Breast epithelium (tissue), 4 donors: ENCODE results near the gene ELOVL6. TPM values are rescaled to one million over a fixed set of nuclear protein-coding genes. Genes with fewer than 3 reads are reported as not detected.

ENCODE experiments used
- DNase-seq, 2 donors: peaks; one replicate each; pipeline ENCODE4 v3.0.0-alpha.2; 2019; ENCODE audit warnings: low spot score in 2 of 2
- H3K27ac ChIP-seq, 2 donors: fragments of 200-600 bp; sonication (generic) in 1 of 2; one replicate each; pipeline ENCODE4 v1.5.1; 2016 to 2019; ENCODE audit warnings: mild to moderate bottlenecking in 1 of 2
- H3K27me3 ChIP-seq, 2 donors: fragments of 200-600 bp; sonication (generic) in 1 of 2; one replicate each; pipeline versions ENCODE4 v1.5.1 to v1.6.0; 2017 to 2019; ENCODE audit warnings: control low read depth in 1 of 2, mild to moderate bottlenecking in 1 of 2
- H3K36me3 ChIP-seq: fragments of 200-600 bp; one replicate; pipeline ENCODE4 v1.5.1; 2019
- H3K4me1 ChIP-seq, 2 donors: fragments of 200-600 bp; sonication (generic); one replicate each; pipeline ENCODE4 v1.5.1; 2016 to 2019; ENCODE audit warnings: control low read depth in 1 of 2
- H3K4me3 ChIP-seq, 3 donors: fragments of 200-600 bp; sonication (generic); 1 replicate in 2 of 3; 2 replicates in 1 of 3; pipeline ENCODE4 v1.5.1; 2016 to 2019; ENCODE audit warnings: mild to moderate bottlenecking in 3 of 3, moderate library complexity in 2 of 3
- H3K9me3 ChIP-seq, 2 donors: fragments of 200-600 bp; sonication (generic) in 1 of 2; one replicate each; pipeline ENCODE4 v1.5.1; 2016 to 2019; ENCODE audit warnings: control low read depth in 1 of 2
- CTCF ChIP-seq, 3 donors: fragments of 450-650 bp; IDR thresholded peaks; one replicate each; pipeline ENCODE4 v1.5.1; 2016 to 2017; ENCODE audit warnings: antibody characterized with exemption in 3 of 3, mild to moderate bottlenecking in 3 of 3, moderate library complexity in 3 of 3
- POLR2A ChIP-seq: fragments of 450-650 bp; IDR thresholded peaks from one replicate; pipeline ENCODE4 v1.6.1; 2016; ENCODE audit warnings: antibody characterized with exemption, mild to moderate bottlenecking, moderate library complexity
- POLR2AphosphoS5 ChIP-seq, 3 donors: sonication (generic); formaldehyde crosslinking; IDR thresholded peaks; one replicate each; pipeline ENCODE4 v1.6.1; 2017; ENCODE audit warnings: antibody characterized with exemption in 3 of 3
- intact Hi-C: fragments of 100-400 bp; cut with DNase I; formaldehyde crosslinking; loops from one replicate; pipeline ENCODE4 v1.15.1; 2023; ENCODE audit warnings: low total_unique reads
- total RNA-seq, 3 donors: library from RNA; depleted of rRNA; stranded (reverse); fragments of >200 nt; gene quantifications; one replicate each; pipeline ENCODE4 v1.1.0, GENCODE V29; 2016

The ELOVL6 gene
- total RNA-seq, 3 donors from 2014 or later = 2.2 to 5.6 (median 4.1) TPM

- Histone ChIP-seq H3K27me3 (no peaks in the 10 kb centered on the region), H3K4me3 (no peak overlapping the region), H3K4me1 (no peaks in the 10 kb centered on the region), H3K27ac (no peak overlapping the region), H3K9me3 (peaks cover 0 to 5% of the 10 kb centered on the region in 2 donors), H3K36me3 (no peaks in the 10 kb centered on the region)
- no peak for DNase-seq
- no peak for TF ChIP-seq POLR2AphosphoS5 (IDR thresholded peaks at IDR 0.05)
- TF ChIP-seq CTCF (IDR thresholded peaks at IDR 0.05) = no peak
- TF ChIP-seq POLR2A = no peak
- intact Hi-C loops = loop anchor here (5.0 kb wide), 1 partner anchor 1401 kb away; no protein-coding TSS in a partner anchor
Measured at GRCh38 chr4:110012917-110013316, 185.5 kb downstream of the ELOVL6 start.

GRCh38 chr4:110010797-110011196 is 187.6 kb downstream of the ELOVL6 start:
- Histone ChIP-seq H3K27me3 (no peaks in the 10 kb centered on the region), H3K4me3 (no peak overlapping the region), H3K27ac (no peak overlapping the region), H3K36me3 (no peaks in the 10 kb centered on the region), H3K4me1 (no peaks in the 10 kb centered on the region), H3K9me3 (no peaks in the 10 kb centered on the region)
- intact Hi-C loops = loop anchor here (5.0 kb wide), 1 partner anchor 1398 kb away; no protein-coding TSS in a partner anchor
- DNase-seq = no peak
- TF ChIP-seq POLR2A (no peak), CTCF (IDR thresholded peaks at IDR 0.05) (no peak), POLR2AphosphoS5 (IDR thresholded peaks at IDR 0.05) (no peak)

GRCh38 chr4:110009550-110009949 is 188.9 kb downstream of the ELOVL6 start:
- TF ChIP-seq CTCF (IDR thresholded peaks at IDR 0.05) = no peak
- no peak for TF ChIP-seq POLR2AphosphoS5 (IDR thresholded peaks at IDR 0.05)
- no peak for TF ChIP-seq POLR2A
- Histone ChIP-seq H3K27ac (no peak overlapping the region), H3K27me3 (no peaks in the 10 kb centered on the region), H3K36me3 (no peaks in the 10 kb centered on the region), H3K9me3 (no peaks in the 10 kb centered on the region), H3K4me3 (no peak overlapping the region), H3K4me1 (no peaks in the 10 kb centered on the region)
- no peak for DNase-seq
- intact Hi-C loops = no loop called here

- intact Hi-C loops = no loop called here
Measured at GRCh38 chr4:110008540-110008939, 189.9 kb downstream of the ELOVL6 start.

GRCh38 chr4:110007217-110007616 is 191.2 kb downstream of the ELOVL6 start:
- Histone ChIP-seq H3K36me3 (no peaks in the 10 kb centered on the region), H3K27ac (no peak overlapping the region), H3K4me3 (no peak overlapping the region), H3K9me3 (no peaks in the 10 kb centered on the region), H3K4me1 (no peaks in the 10 kb centered on the region), H3K27me3 (no peaks in the 10 kb centered on the region)
- TF ChIP-seq CTCF (IDR thresholded peaks at IDR 0.05) = no peak
- TF ChIP-seq POLR2AphosphoS5 (IDR thresholded peaks at IDR 0.05) = no peak
- TF ChIP-seq POLR2A = no peak
- no peak for DNase-seq
- intact Hi-C loops = no loop called here

More at GRCh38 chr4:110008540-110008939, 189.9 kb downstream of the ELOVL6 start:
- Histone ChIP-seq H3K27ac (no peak overlapping the region), H3K27me3 (no peaks in the 10 kb centered on the region), H3K9me3 (no peaks in the 10 kb centered on the region), H3K4me3 (no peak overlapping the region), H3K4me1 (no peaks in the 10 kb centered on the region), H3K36me3 (no peaks in the 10 kb centered on the region)
- DNase-seq = no peak
- TF ChIP-seq CTCF (IDR thresholded peaks at IDR 0.05) = no peak
- no peak for TF ChIP-seq POLR2A
- TF ChIP-seq POLR2AphosphoS5 (IDR thresholded peaks at IDR 0.05) = no peak
